ENCODE results near the gene SLC13A1. TPM values are rescaled to one million over a fixed set of nuclear protein-coding genes. Genes with fewer than 3 reads are reported as not detected.

Gene SLC13A1
- total and polyA plus RNA-seq, 10 of the 15 experiments (the other 5 are each of a cell fraction or from before 2014, with no cell fraction given) = 0.10 TPM; not detected in 9

GRCh38 chr7:123131556-123131955, 68.2 kb downstream of the SLC13A1 start:
- ATAC-seq = no peak
- intact Hi-C loops (cut with micrococcal nuclease; ENCODE audit: unreplicated experiment) (no loop called here), in situ Hi-C loops (cut with MboI) (no loop called here)
- FAIRE-seq = no peak
- no peak overlapping the region for H3K27ac ChIP-seq (ENCODE audit: control insufficient read depth, insufficient read depth)
- TF ChIP-seq BRCA1 (IDR thresholded peaks at IDR 0.05; ENCODE audit: low read depth, low read length) = no peak
- no peak for TF ChIP-seq SREBF1 (IDR thresholded peaks at IDR 0.05; ENCODE audit: low read length)
- TF ChIP-seq ZNF207 (IDR thresholded peaks at IDR 0.05; ENCODE audit: borderline replicate concordance) = no peak
- no peak for TF ChIP-seq POU2F2 (IDR thresholded peaks at IDR 0.05; ENCODE audit: borderline replicate concordance, low read depth, low read length)
- TF ChIP-seq BCL11A (IDR thresholded peaks at IDR 0.05; ENCODE audit: low read depth, low read length) = no peak
- TF ChIP-seq, protein P1, sequence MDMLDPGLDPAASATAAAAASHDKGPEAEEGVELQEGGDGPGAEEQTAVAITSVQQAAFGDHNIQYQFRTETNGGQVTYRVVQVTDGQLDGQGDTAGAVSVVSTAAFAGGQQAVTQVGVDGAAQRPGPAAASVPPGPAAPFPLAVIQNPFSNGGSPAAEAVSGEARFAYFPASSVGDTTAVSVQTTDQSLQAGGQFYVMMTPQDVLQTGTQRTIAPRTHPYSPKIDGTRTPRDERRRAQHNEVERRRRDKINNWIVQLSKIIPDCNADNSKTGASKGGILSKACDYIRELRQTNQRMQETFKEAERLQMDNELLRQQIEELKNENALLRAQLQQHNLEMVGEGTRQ (IDR thresholded peaks at IDR 0.05; ENCODE audit: borderline replicate concordance, low read depth, low read length) = no peak
- no peak for TF ChIP-seq NR2C1 (IDR thresholded peaks at IDR 0.05)
- TF ChIP-seq IRF3 (IDR thresholded peaks at IDR 0.05) = no peak
- TF ChIP-seq MLLT1 (IDR thresholded peaks at IDR 0.05) = no peak
- TF ChIP-seq POLR2AphosphoS2 (IDR thresholded peaks at IDR 0.05; ENCODE audit: low read depth, low read length) = no peak
- TF ChIP-seq, protein P2, sequence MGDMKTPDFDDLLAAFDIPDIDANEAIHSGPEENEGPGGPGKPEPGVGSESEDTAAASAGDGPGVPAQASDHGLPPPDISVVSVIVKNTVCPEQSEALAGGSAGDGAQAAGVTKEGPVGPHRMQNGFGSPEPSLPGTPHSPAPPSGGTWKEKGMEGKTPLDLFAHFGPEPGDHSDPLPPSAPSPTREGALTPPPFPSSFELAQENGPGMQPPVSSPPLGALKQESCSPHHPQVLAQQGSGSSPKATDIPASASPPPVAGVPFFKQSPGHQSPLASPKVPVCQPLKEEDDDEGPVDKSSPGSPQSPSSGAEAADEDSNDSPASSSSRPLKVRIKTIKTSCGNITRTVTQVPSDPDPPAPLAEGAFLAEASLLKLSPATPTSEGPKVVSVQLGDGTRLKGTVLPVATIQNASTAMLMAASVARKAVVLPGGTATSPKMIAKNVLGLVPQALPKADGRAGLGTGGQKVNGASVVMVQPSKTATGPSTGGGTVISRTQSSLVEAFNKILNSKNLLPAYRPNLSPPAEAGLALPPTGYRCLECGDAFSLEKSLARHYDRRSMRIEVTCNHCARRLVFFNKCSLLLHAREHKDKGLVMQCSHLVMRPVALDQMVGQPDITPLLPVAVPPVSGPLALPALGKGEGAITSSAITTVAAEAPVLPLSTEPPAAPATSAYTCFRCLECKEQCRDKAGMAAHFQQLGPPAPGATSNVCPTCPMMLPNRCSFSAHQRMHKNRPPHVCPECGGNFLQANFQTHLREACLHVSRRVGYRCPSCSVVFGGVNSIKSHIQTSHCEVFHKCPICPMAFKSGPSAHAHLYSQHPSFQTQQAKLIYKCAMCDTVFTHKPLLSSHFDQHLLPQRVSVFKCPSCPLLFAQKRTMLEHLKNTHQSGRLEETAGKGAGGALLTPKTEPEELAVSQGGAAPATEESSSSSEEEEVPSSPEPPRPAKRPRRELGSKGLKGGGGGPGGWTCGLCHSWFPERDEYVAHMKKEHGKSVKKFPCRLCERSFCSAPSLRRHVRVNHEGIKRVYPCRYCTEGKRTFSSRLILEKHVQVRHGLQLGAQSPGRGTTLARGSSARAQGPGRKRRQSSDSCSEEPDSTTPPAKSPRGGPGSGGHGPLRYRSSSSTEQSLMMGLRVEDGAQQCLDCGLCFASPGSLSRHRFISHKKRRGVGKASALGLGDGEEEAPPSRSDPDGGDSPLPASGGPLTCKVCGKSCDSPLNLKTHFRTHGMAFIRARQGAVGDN (IDR thresholded peaks at IDR 0.05) = no peak
- no peak for TF ChIP-seq IKZF2 (IDR thresholded peaks at IDR 0.05)
- TF ChIP-seq CREB1 (IDR thresholded peaks at IDR 0.05; ENCODE audit: low read depth) = no peak
- no peak for TF ChIP-seq SREBF2 (IDR thresholded peaks at IDR 0.05; ENCODE audit: low read length)
- no peak for TF ChIP-seq RAD51 (IDR thresholded peaks at IDR 0.05)
- TF ChIP-seq YY1 (IDR thresholded peaks at IDR 0.05; ENCODE audit: low read depth, low read length) = no peak
- no peak for TF ChIP-seq TCF3 (IDR thresholded peaks at IDR 0.05; ENCODE audit: borderline replicate concordance, insufficient read depth, low read depth, low read length)
- H3K36me3 ChIP-seq (ENCODE audit: control insufficient read depth in 2 of 2, insufficient read depth in 2 of 2, low read length in 1 of 2) = no peaks in the 10 kb centered on the region
- ChIA-PET CTCF (interaction anchor here (0.8 to 2.1 kb wide), 11 partner anchors 9 to 515 kb away, joined by 3 to 10 read pairs (median 3); no protein-coding TSS in a partner anchor), POLR2A (no interaction called here), SMC1A (ENCODE audit: uncharacterized antibody, unreplicated experiment) (interaction anchor here (1.2 to 1.5 kb wide), 3 partner anchors 12 to 581 kb away, joined by 3 to 5 read pairs (median 4); no protein-coding TSS in a partner anchor), RAD21 (ENCODE audit: unreplicated experiment) (interaction anchor here (1.2 to 1.9 kb wide), 3 partner anchors 61 to 328 kb away, joined by 4 to 6 read pairs (median 5); no protein-coding TSS in a partner anchor)
- H3K9ac ChIP-seq (ENCODE audit: control insufficient read depth, insufficient read depth, low read length) = no peak overlapping the region
- no peak for DNase-seq (ENCODE audit: low read depth, low spot score)
- 0% methylated on average over 2 of the region's 2 CpGs for WGBS (ENCODE audit: insufficient coverage, insufficient replicate concordance, low lambda C conversion rate, missing lambda C conversion rate)
- no peak overlapping the region for H3K4me3 ChIP-seq
- no peaks in the 10 kb centered on the region for H3K9me3 ChIP-seq (replicated peaks; ENCODE audit: control insufficient read depth, insufficient read depth, low read length)
- H3K4me1 ChIP-seq (ENCODE audit: control insufficient read depth, insufficient read depth, low read length) = no peaks in the 10 kb centered on the region
- no peaks in the 10 kb centered on the region for H3K79me2 ChIP-seq (ENCODE audit: control insufficient read depth, insufficient read depth, low read length)
- no TSS peak for BruUV-seq (replicated peaks)
- H3K27me3 ChIP-seq (replicated peaks in 1 of 2; ENCODE audit: control insufficient read depth in 2 of 2, insufficient read depth in 2 of 2, low read length in 1 of 2) = no peaks in the 10 kb centered on the region
- no peaks in the 10 kb centered on the region for H4K20me1 ChIP-seq (ENCODE audit: control insufficient read depth, insufficient read depth)
- no peak overlapping the region for H3K4me2 ChIP-seq (ENCODE audit: control insufficient read depth, insufficient read depth)
- H2AFZ ChIP-seq (ENCODE audit: control insufficient read depth, low read depth, low read length) = no peak overlapping the region

Measured in GM12878 (cell line).